Measurements from ENCODE around the gene SLC49A3.
"Not testable (repeated sequence)": the region's sequence is repeated elsewhere in the genome, so short reads cannot be mapped to it uniquely, and the experiment has no call there.

SLC49A3 gene

GRCh38 chr4:680091-680490, 8.9 kb downstream of the SLC49A3 start:
- DNase-seq: no peak

GRCh38 chr4:679629-680028, 9.3 kb downstream of the SLC49A3 start:
- no peak for DNase-seq

GRCh38 chr4:679104-679481, 9.9 kb downstream of the SLC49A3 start:
- no peak for DNase-seq

- no peak for DNase-seq
Measured at GRCh38 chr4:678331-679103, 10.4 kb downstream of the SLC49A3 start.

GRCh38 chr4:677431-678293, 11.3 kb downstream of the SLC49A3 start:
- no peak for DNase-seq

GRCh38 chr4:676871-677235, 12.1 kb downstream of the SLC49A3 start:
- no peak for DNase-seq

GRCh38 chr4:675980-676870, 12.7 kb downstream of the SLC49A3 start:
- no peak for DNase-seq

- DNase-seq: no peak
Measured at GRCh38 chr4:675036-675882, 13.7 kb downstream of the SLC49A3 start.

- peak; percentile 72 for DNase-seq
Measured at GRCh38 chr4:674172-675035, 14.5 kb downstream of the SLC49A3 start, which contains the start of the genes ATP5ME and MYL5. Gene ATP5ME (minus strand): TSS chr4:674276. CDS start chr4:674247, 29 bp downstream. Gene MYL5 (plus strand): TSS chr4:674542. CDS start chr4:678027, 3,485 bp downstream.

GRCh38 chr4:673349-674091, 15.4 kb downstream of the SLC49A3 start:
- no peak for DNase-seq

- no peak for DNase-seq
Measured at GRCh38 chr4:671769-672168, 17.2 kb downstream of the SLC49A3 start.

- DNase-seq: not testable (repeated sequence)
Measured at GRCh38 chr4:669806-670559, 19.0 kb downstream of the SLC49A3 start.

- DNase-seq: not testable (repeated sequence)
Measured at GRCh38 chr4:668219-668618, 20.7 kb downstream of the SLC49A3 start.

GRCh38 chr4:667545-667925, 21.4 kb downstream of the SLC49A3 start:
- DNase-seq: no peak

GRCh38 chr4:666822-667544, 22.0 kb downstream of the SLC49A3 start:
- DNase-seq: no peak

- DNase-seq: no peak
Measured at GRCh38 chr4:666436-666810, 22.5 kb downstream of the SLC49A3 start.

- DNase-seq: no peak
Measured at GRCh38 chr4:665751-666435, 23.1 kb downstream of the SLC49A3 start.

- DNase-seq: no peak
Measured at GRCh38 chr4:665381-665750, 23.6 kb downstream of the SLC49A3 start.
